Right lung (tissue), 5 donors: ENCODE results near the gene HEPACAM. TPM values are rescaled to one million over a fixed set of nuclear protein-coding genes. Genes with fewer than 3 reads are reported as not detected.

Experiments used
- DNase-seq, 2 donors: peaks; one replicate each; pipeline ENCODE4 v3.0.0-alpha.2; 2013
- polyA plus RNA-seq, 5 donors: library from polyadenylated mRNA; unstranded; fragments of 120-200 nt; gene quantifications; one replicate each; pipeline versions ENCODE4 v1.2.1 to v1.2.3, GENCODE V29; 2013; ENCODE audit warnings: inconsistent platforms in 1 of 5, low replicate concordance in 1 of 5; ENCODE audit not compliant: insufficient read length in 5 of 5, insufficient read depth in 1 of 5

HEPACAM gene
- polyA plus RNA-seq, 5 donors = 0.10 to 0.15 (median 0.11) TPM; not detected in 1

DNA sequence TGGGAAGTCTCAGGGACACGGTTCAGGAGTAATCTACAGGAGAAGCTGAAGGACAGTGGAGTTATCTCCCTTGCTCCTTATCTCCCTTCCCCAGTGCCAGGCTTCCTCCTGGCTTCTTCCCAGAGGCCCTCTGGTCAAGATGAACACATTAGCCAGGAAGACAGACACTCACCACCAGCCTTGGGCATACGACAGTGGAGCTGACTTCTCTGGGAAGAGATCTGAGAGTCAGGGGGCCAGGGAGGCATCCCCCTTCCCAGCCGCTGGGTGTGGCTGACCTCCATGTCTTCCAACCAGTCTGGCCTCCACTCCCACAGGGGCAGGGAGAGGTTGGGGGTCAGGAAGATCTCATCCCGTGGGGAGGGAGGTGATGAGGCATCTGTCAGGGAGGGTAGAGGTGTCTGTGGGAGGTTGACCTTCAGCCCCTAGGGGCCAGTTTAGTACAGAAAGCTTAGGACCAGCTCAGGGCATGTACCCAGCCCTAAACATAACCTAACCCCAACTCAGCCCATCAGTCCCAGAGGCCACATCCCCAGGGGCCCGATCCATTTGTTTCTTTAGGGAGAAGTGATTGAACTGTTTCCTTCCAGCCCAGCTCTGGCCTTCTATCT is 50.9 kb downstream of the HEPACAM start:
- DNase-seq = no peak

DNA sequence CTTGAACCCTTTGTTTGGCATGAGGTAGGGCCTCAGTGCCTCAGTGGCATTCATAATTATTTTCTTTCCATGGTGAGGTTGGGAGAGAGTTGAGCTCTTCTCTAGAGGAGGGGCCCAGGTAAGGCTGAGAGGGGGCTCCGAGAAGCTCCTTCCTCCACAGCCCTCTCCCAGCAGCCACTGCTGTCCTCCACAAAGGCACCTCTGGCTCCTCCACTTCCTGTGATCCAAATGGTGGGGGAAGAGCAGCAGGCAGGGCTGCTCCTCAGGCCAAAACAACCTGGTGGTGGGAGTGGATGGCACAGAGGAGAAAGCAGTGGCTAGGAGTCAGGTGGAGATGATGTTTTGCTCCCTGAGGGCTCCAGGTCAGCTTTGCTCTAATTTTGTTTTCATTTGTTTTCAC is 51.5 kb downstream of the HEPACAM start:
- DNase-seq = no peak

- DNase-seq = no peak
These were observed 53.3 kb downstream of the HEPACAM start for GRCh38 chr11:124882339-124883071.

GRCh38 chr11:124880958-124881357 is 54.9 kb downstream of the HEPACAM start:
- no peak for DNase-seq

DNA sequence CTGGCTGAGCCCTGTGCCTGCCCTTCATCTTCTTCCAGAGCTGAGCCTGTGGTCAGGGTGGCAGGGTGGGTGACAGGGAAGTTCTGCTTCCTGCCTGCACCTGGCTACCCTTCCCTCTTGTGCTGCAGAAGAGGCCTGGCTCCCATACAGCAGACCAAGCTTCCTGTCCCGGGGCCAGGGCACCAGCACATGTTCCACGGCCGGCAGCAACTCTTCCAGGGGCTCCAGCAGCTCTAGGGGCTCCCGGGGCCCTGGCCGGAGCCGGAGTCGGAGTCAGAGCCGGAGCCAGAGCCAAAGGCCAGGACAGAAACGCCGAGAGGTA is 55.6 kb downstream of the HEPACAM start:
- no peak for DNase-seq

DNA sequence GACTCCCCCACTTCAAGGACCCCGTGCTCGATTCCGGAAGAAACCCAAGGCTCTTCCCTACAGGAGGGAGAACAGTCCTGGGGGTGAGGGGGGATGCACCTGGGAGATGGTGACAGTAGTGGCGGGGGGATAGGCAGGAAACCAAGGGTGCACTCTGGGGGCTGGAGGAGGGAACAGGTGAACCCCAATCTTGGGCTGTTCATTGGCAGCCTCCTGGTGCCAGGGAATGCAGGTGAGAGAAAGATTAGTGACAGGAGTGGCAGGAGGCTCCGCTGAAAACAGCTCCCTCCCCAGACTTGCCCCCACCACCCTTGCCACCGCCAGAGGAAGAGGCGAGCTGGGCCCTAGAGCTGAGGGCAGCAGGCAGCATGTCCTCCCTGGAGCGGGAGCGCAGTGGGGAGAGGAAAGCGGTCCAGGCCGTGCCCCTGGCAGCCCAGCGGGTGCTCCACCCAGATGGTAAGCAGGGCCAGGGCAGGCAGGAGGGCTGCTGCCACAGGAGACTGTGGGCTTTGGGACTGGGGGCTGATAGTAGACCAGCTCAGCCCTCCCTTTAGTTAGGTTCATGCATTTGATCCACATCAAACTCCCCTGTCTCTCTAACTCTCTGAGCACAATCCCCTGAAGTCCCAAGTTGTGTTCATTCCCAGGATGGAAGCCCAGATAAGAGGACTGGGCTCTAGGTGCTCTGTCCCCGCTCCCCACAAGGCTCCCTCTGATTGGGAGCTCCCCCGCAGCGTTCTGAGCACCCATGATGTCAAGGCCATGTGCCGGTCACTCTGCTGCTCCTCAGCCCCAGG is 56.2 kb downstream of the HEPACAM start:
- no peak for DNase-seq

DNA sequence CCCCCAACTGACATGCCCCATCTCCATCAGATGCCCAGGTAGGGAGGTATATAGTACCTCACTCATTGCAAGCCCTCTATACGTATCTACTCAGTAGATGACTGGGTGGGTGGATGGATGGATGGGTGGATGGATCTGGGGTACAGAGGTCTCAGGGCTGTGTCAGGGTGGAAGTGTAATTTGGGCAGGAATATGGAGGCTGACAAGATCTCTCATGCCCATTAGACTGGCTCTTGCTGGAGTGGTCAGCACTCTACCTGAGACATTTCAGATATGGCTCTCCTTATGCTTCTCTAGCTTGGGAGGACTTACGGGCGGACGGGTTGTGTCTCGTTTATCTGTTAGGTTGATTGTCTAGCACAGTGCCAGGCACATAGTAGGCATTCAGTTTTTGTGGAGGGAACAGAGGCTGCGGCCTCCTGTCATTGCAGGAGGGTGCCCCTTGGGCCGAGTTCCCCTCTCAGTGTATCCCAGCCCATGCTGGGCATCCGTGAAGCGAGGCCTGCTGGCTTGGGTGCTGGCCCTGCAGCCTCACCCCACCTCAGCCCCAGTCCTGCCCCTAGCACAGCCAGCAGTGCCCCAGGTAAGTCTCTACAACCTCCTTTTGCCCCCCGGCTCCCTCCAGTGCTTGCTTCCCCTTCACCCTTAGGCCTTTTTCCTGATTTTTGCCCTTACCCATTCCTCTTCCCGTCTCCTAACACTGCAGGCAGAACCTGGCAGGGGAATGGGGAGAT is 56.9 kb downstream of the HEPACAM start:
- no peak for DNase-seq

GRCh38 chr11:124877910-124878758 is 57.7 kb downstream of the HEPACAM start:
- no peak for DNase-seq

DNA sequence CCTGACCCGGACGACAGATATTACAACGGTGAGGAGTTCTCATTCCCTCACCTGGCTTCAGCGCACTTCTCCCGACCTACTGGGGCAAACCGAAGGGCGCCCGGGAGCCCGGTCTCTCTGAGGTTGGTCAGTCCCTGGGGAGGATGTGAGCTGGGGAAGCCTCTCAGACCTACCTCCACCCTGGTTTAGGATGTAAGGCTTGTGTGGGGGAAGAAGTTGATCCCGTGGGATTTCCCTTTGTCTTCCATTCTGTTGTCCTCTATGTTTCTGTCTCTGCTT is 58.3 kb downstream of the HEPACAM start:
- DNase-seq = no peak

DNA sequence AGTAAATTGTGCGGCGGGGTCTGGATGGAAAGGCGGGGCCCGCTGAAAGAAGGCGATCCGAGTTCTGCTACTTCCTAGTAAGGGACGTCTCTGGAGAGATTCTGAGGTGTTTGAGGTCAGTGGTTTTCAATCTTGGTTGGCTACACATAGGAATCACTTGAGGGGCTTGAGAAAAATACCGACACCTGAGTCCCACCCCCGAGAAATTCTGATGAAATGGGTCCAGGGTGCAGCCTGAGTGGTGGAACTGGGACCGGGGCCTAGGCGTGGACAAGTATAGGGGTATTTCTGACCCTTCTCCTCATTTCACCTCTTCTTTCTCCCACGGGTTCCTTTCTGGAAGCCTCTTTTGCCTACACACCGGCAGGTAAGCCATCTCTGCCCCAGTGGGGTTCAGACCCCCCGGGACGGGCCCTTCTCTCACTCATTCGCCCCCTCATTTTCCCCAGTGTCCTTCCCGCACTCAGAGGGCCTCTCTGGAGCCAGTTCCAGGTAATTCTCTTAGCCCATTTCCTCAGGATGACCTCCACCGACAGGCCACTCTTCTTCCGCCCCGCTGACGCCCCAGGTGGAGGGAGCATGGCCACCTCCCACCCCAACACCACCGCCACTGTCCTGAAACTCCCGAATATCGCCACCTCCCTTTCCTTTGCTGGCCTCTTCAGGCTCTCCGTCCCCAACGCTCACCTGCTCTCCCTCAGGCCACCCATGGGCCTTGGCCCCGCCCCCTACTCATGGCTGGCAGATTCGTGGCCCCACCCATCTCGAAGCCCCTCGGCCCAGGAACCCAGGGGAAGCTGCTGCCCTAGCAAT is 58.8 kb downstream of the HEPACAM start:
- no peak for DNase-seq

DNA sequence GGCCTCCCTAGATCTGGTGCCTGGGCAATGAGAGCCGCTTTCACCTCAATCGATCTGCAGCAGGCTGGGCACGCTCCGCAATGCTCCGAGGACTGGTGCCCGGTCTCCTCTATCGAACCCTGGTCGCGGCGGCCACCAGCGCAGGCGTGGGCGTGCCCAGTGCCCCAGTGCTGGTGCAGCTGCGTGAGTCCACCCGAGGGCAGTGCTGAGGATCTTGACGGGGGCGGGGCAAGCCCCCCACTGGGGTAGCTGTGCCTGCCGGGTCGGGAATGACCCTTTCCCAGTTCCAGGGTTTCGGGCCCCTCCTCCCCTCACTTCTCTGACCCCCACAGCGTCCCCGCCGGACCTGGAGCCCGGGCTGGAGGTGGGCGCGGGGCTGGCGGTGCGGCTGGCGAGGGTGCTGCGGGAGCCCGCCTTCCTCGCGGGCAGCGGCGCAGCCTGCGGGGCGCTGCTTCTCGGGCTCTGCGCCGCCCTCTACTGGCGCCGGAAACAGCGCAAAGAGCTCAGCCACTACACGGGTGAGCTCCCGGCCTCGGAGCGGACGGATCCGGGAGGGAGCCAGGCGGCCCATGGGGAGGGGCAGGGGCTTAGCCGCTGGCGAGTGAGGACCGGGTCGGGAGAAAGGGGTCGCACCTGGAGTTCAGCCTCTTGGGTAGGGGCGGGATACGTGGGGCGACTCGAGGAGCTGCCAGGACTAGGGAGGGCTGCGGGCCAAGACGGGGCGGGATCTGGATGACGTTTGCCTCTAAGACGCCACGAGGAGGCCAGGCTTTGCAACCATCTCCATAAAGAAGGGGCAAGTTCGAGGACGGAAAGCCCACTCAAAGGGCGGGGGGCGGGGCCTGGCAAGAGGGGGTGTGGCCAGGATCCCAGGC is 59.7 kb downstream of the HEPACAM start:
- DNase-seq = peak; percentile 96

GRCh38 chr11:124875401-124875800 is 60.4 kb downstream of the HEPACAM start:
- no peak for DNase-seq

DNA sequence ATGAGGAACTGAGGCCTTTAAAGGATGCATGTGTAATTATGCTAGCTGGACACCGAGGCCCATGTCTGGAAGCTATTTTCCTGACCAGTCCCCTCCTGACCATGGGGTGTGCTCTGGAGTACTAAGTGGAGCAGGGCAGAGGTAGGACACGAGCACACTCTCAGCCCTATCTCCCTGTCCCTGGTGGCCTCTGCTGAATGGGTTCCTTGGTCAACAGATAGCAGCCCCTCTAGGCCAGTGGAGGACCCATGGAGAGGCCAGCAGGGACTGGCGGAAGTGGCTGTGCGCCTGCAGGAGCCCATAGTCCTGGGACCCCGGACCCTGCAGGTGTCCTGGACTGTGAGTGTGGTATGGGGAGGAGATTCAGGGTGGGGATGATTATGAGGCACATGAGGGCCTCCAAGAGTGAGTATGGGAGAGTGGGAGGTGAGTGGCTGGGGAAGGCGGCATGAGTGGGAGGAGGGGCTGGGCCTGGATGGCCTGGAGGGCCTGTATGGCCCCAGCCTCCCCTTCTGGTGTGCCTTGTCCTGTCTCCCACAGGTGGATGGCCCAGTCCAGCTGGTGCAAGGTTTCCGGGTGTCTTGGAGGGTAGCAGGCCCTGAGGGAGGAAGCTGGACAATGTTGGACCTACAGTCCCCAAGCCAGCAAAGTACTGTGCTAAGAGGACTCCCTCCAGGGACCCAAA is 61.1 kb downstream of the HEPACAM start:
- no peak for DNase-seq

- no peak for DNase-seq
These were observed 61.9 kb downstream of the HEPACAM start for GRCh38 chr11:124873951-124874350.

DNA sequence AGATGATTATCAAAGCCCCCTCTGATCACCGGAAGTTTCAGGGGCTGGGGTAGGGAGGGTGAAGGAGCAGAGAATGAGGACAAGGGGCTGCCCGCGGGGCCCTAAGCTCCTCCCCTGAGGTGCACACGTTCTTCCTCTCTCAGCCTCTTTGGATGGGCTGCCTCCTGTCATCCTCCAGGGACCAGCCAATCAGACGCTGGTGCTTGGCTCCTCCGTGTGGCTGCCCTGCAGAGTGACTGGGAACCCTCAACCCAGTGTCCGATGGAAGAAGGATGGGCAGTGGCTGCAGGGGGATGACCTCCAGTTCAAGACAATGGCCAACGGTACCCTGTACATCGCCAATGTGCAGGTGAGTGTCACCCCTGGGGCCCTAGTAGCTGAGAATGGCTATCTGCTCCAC is 63.1 kb downstream of the HEPACAM start:
- DNase-seq = no peak

DNA sequence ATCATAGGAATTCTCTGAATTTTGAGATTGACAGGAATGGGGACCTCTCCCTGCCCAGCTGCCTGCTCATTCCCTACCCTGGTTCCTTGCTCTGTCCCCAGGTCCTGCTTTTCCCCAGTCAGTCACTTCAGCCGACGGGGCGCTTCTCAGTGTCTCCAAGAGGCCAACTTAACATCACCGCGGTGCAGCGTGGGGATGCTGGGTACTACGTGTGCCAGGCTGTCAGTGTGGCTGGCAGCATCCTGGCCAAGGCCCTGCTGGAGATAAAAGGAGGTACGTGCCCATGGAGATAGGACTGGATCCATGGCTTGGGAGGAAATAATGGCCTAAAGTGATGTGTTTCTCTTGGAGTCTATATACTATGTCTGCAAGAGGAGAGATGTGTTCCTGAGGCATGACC is 63.6 kb downstream of the HEPACAM start:
- DNase-seq = no peak

GRCh38 chr11:124870430-124870829 is 65.4 kb downstream of the HEPACAM start:
- DNase-seq = no peak

DNA sequence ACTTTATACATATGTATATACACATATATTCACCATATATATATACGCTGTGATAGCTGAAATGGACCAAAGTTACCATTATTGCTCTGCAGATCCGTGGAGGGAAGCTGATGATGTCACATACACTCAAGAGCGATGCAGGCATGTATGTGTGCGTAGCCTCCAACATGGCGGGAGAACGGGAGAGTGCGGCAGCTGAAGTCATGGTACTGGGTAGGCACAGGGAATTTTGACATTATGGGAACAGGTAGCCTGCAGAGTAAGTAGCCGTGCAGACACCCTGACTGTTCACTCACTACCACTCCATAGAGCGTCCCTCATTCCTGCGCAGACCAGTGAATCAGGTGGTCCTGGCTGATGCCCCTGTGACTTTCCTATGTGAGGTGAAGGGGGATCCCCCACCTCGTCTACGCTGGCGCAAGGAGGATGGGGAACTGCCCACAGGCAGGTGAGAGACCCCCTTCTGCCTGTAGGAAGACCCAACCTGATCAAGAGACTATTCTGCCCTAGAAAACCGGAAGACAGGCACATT is 65.9 kb downstream of the HEPACAM start:
- no peak for DNase-seq

DNA sequence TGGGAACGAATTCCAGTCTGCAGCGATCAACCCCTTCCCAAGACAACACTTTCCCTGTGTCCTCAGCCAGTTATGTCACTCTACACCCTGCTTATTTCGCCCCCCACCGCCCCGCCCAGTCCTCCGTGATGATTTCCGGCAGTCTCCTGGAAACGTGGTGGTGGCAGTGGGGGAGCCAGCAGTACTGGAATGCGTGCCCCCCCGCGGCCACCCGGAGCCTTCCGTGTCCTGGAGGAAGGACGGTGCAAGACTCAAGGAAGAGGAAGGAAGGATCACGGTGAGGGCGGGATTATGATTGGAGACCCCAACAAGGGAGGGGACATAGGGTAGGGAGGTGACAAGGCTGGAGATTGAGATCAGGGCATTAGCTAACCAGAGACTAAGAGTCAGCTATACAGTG is 66.5 kb downstream of the HEPACAM start:
- DNase-seq = no peak
